Spinal cord (tissue), 10 donors: ENCODE results near the gene CYRIA. TPM values are rescaled to one million over a fixed set of nuclear protein-coding genes. Genes with fewer than 3 reads are reported as not detected.

Experiments used
- DNase-seq, 6 donors: peaks; one replicate each; pipeline versions ENCODE4 v3.0.0 to v3.0.0-alpha.2; 2013 to 2015; ENCODE audit warnings: low spot score in 6 of 6, low read depth in 4 of 6
- H3K27ac ChIP-seq: one replicate; pipeline ENCODE4 v1.5.1; 2013; ENCODE audit warnings: low read depth, low read length, control low read depth
- H3K27me3 ChIP-seq: one replicate; pipeline ENCODE4 v1.6.1; 2013; ENCODE audit warnings: low read length; ENCODE audit not compliant: control insufficient read depth, insufficient read depth
- H3K36me3 ChIP-seq: one replicate; pipeline ENCODE4 v1.6.1; 2013; ENCODE audit warnings: low read length; ENCODE audit not compliant: control insufficient read depth, insufficient read depth
- H3K4me1 ChIP-seq: one replicate; pipeline ENCODE4 v1.6.1; 2013; ENCODE audit warnings: low read length; ENCODE audit not compliant: control insufficient read depth, insufficient read depth
- H3K4me3 ChIP-seq: one replicate; pipeline ENCODE4 v1.5.1; 2013; ENCODE audit warnings: low read depth, low read length, control low read depth
- H3K9me3 ChIP-seq: one replicate; pipeline ENCODE4 v1.6.1; 2013; ENCODE audit warnings: low read length; ENCODE audit not compliant: control insufficient read depth, insufficient read depth
- WGBS: methylation state at CpG from one replicate; pipeline ENCODE4 v1.1.5; 2013; ENCODE audit warnings: missing lambda C conversion rate; ENCODE audit not compliant: insufficient coverage; 5-methylcytosine and 5-hydroxymethylcytosine counted together
- polyA plus RNA-seq, 2 donors: library from polyadenylated mRNA; unstranded; fragments of 120-200 nt; gene quantifications; one replicate each; pipeline ENCODE4 v1.2.1, GENCODE V29; 2013; ENCODE audit not compliant: insufficient read length in 2 of 2
- total RNA-seq, 2 donors: library from RNA; depleted of rRNA in 1 of 2; stranded (reverse); fragments of 120-200 nt in 1 of 2; fragments of >200 nt in 1 of 2; gene quantifications; one replicate each; pipeline versions ENCODE4 v1.2.3 to v1.2.4, GENCODE V29; 2013 to 2014
- donor health status: healthy.

Gene CYRIA
- total and polyA plus RNA-seq, 4 donors, result 18.0 to 44.8 (median 40.0) TPM

GRCh38 chr2:16635791-16636699, 29.6 kb downstream of the CYRIA start:
- peak in 2 of 6 donors; percentile 79 to 89 for DNase-seq
- Histone ChIP-seq H3K27me3 (no peaks in the 10 kb centered on the region), H3K27ac (no peak overlapping the region), H3K36me3 (peaks cover 6% of the 10 kb centered on the region), H3K9me3 (no peaks in the 10 kb centered on the region), H3K4me3 (no peak overlapping the region), H3K4me1 (peaks cover 29% of the 10 kb centered on the region)
- 28% methylated on average over 11 of the region's 15 CpGs for WGBS

GRCh38 chr2:16633621-16634430, 31.8 kb downstream of the CYRIA start:
- no peaks in the 10 kb centered on the region for H3K27me3 ChIP-seq
- no peak overlapping the region for H3K27ac ChIP-seq
- no peak for DNase-seq
- WGBS, result 90% methylated on average over 6 of the region's 7 CpGs
- peaks cover 3% of the 10 kb centered on the region for H3K36me3 ChIP-seq
- no peak overlapping the region for H3K4me3 ChIP-seq
- H3K4me1 ChIP-seq, result peaks cover 19% of the 10 kb centered on the region
- no peaks in the 10 kb centered on the region for H3K9me3 ChIP-seq

GRCh38 chr2:16632598-16632997, 33.0 kb downstream of the CYRIA start:
- H3K36me3 ChIP-seq, result no peaks in the 10 kb centered on the region
- no peaks in the 10 kb centered on the region for H3K27me3 ChIP-seq
- no peaks in the 10 kb centered on the region for H3K9me3 ChIP-seq
- no peak overlapping the region for H3K27ac ChIP-seq
- H3K4me3 ChIP-seq, result no peak overlapping the region
- peak in 1 of 6 donors; percentile 52 for DNase-seq
- 36% methylated on average over 5 of the region's 7 CpGs for WGBS
- H3K4me1 ChIP-seq, result peaks cover 19% of the 10 kb centered on the region

GRCh38 chr2:16630463-16630862, 35.2 kb downstream of the CYRIA start:
- H3K9me3 ChIP-seq, result no peaks in the 10 kb centered on the region
- no peak for DNase-seq
- WGBS, result 100% methylated on average over 2 of the region's 3 CpGs

GRCh38 chr2:16629770-16630169, 35.9 kb downstream of the CYRIA start:
- no peak overlapping the region for H3K4me3 ChIP-seq
- 100% methylated on average over 1 of the region's 6 CpGs for WGBS
- H3K4me1 ChIP-seq, result peaks cover 29% of the 10 kb centered on the region

More at GRCh38 chr2:16630463-16630862, 35.2 kb downstream of the CYRIA start:
- no peaks in the 10 kb centered on the region for H3K27me3 ChIP-seq
- no peak overlapping the region for H3K27ac ChIP-seq
- H3K4me1 ChIP-seq, result peaks cover 23% of the 10 kb centered on the region
- no peaks in the 10 kb centered on the region for H3K36me3 ChIP-seq
- no peak overlapping the region for H3K4me3 ChIP-seq

GRCh38 chr2:16629044-16629443, 36.6 kb downstream of the CYRIA start:
- no peaks in the 10 kb centered on the region for H3K9me3 ChIP-seq

More at GRCh38 chr2:16629770-16630169, 35.9 kb downstream of the CYRIA start:
- H3K9me3 ChIP-seq, result no peaks in the 10 kb centered on the region
- no peak overlapping the region for H3K27ac ChIP-seq
- H3K27me3 ChIP-seq, result no peaks in the 10 kb centered on the region
- no peaks in the 10 kb centered on the region for H3K36me3 ChIP-seq
- DNase-seq, result no peak

GRCh38 chr2:16628314-16628713, 37.3 kb downstream of the CYRIA start:
- no peaks in the 10 kb centered on the region for H3K27me3 ChIP-seq
- H3K4me3 ChIP-seq, result no peak overlapping the region
- H3K36me3 ChIP-seq, result no peaks in the 10 kb centered on the region
- H3K9me3 ChIP-seq, result no peaks in the 10 kb centered on the region
- no peak overlapping the region for H3K27ac ChIP-seq
- peaks cover 29% of the 10 kb centered on the region for H3K4me1 ChIP-seq
- no peak for DNase-seq
- WGBS, result no CpG with 5 or more reads among the region's 6 CpGs

More at GRCh38 chr2:16629044-16629443, 36.6 kb downstream of the CYRIA start:
- Histone ChIP-seq H3K27me3 (no peaks in the 10 kb centered on the region), H3K27ac (no peak overlapping the region), H3K4me3 (no peak overlapping the region), H3K36me3 (no peaks in the 10 kb centered on the region), H3K4me1 (peaks cover 29% of the 10 kb centered on the region)
- no peak for DNase-seq
- 95% methylated on average over 2 of the region's 5 CpGs for WGBS

- Histone ChIP-seq H3K27me3 (no peaks in the 10 kb centered on the region), H3K4me3 (no peak overlapping the region), H3K27ac (no peak overlapping the region), H3K4me1 (peaks cover 25% of the 10 kb centered on the region), H3K9me3 (no peaks in the 10 kb centered on the region), H3K36me3 (no peaks in the 10 kb centered on the region)
- no peak for DNase-seq
- 68% methylated on average over 6 of the region's 6 CpGs for WGBS
Observed at GRCh38 chr2:16626997-16627605, 38.5 kb downstream of the CYRIA start.

- Histone ChIP-seq H3K36me3 (no peaks in the 10 kb centered on the region), H3K9me3 (no peaks in the 10 kb centered on the region), H3K27ac (no peak overlapping the region), H3K4me3 (no peak overlapping the region), H3K27me3 (no peaks in the 10 kb centered on the region), H3K4me1 (peaks cover 25% of the 10 kb centered on the region)
- no peak for DNase-seq
- 93% methylated on average over 2 of the region's 3 CpGs for WGBS
Observed at GRCh38 chr2:16626497-16626896, 39.1 kb downstream of the CYRIA start.
